Ovary (tissue), 9 donors: Measurements from ENCODE around the gene KCNJ12. TPM values are rescaled to one million over a fixed set of nuclear protein-coding genes. Genes with fewer than 3 reads are reported as not detected.
"Not testable (repeated sequence)": the region's sequence is repeated elsewhere in the genome, so short reads cannot be mapped to it uniquely, and the experiment has no call there.

Source experiments
- DNase-seq, 5 donors: peaks; one replicate each; pipeline ENCODE4 v3.0.0-alpha.2; 2019 to 2020
- H3K27ac ChIP-seq, 2 donors: fragments of 200-600 bp; one replicate each; pipeline versions ENCODE4 v1.5.1 to v1.8.0; 2019 to 2022
- H3K27me3 ChIP-seq: fragments of 200-600 bp; one replicate; pipeline ENCODE4 v1.8.0; 2022
- H3K36me3 ChIP-seq: fragments of 200-600 bp; sonication (generic); one replicate; pipeline ENCODE4 v1.5.1; 2019
- H3K4me1 ChIP-seq: one replicate; pipeline ENCODE4 v1.8.1; 2013; ENCODE audit warnings: mild to moderate bottlenecking, moderate library complexity; ENCODE audit not compliant: insufficient read depth
- H3K4me3 ChIP-seq: fragments of 200-600 bp; sonication (generic); one replicate; pipeline ENCODE4 v1.5.1; 2017
- H3K9me3 ChIP-seq, 2 donors: fragments of 200-600 bp in 1 of 2; sonication (generic) in 1 of 2; one replicate each; pipeline versions ENCODE4 v1.5.1 to v1.8.1; 2013 to 2019; ENCODE audit warnings: mild to moderate bottlenecking in 1 of 2, moderate library complexity in 1 of 2
- EP300 ChIP-seq: sonication (generic); formaldehyde crosslinking; IDR thresholded peaks from one replicate; pipeline ENCODE4 v1.6.1; 2017; ENCODE audit warnings: antibody characterized with exemption
- POLR2A ChIP-seq: fragments of 450-650 bp; IDR thresholded peaks from one replicate; pipeline ENCODE4 v1.6.1; 2017; ENCODE audit warnings: antibody characterized with exemption, mild to moderate bottlenecking, moderate library complexity
- WGBS, 3 donors: extraction: QIAGEN DNeasy Blood & Tissue Kit in 1 of 3; methylation state at CpG; one replicate each; pipeline versions ENCODE4 v1.1.5 to v1.1.7; 2013 to 2017; 5-methylcytosine and 5-hydroxymethylcytosine counted together
- intact Hi-C, 4 donors: fragments of 100-400 bp; cut with DNase I; formaldehyde crosslinking; loops; one replicate each; pipeline versions ENCODE4 v1.11.0 to v1.15.1; 2022 to 2023
- polyA plus RNA-seq, 2 donors: library from polyadenylated mRNA; stranded (reverse); fragments of 200-250 nt in 1 of 2; fragments of 350-450 nt in 1 of 2; fragmentation: Illumina TruSeq in 1 of 2; extraction: RNeasy Lipid Tissue Mini Kit (QIAGEN cat#74804) in 1 of 2; gene quantifications; one replicate each; pipeline ENCODE4 v1.2.3, GENCODE V29; 2013 to 2014
- total RNA-seq, 7 donors: library from RNA; depleted of rRNA in 2 of 7; stranded (reverse); fragments of >200 nt in 2 of 7; fragmentation: NEBNext Ultra II Directional in 3 of 7; extraction: Animal tissue kit (Norgen Biotek cat#: 25700) in 3 of 7; gene quantifications; one replicate each; pipeline versions ENCODE4 v1.1.0 to v1.2.4, GENCODE V29; 2016 to 2023
- TF ChIP-seq, protein P1 (sequence below), 3 donors: fragments of 450-650 bp in 2 of 3; fragments of 200-600 bp in 1 of 3; IDR thresholded peaks; one replicate each; pipeline versions ENCODE4 v1.5.1 to v1.8.0; 2016 to 2022; ENCODE audit warnings: antibody characterized with exemption in 3 of 3, mild to moderate bottlenecking in 1 of 3
- donor health status: DM: no; HTN: no; CAD: no; lungs with moderate emphysema.
- donor health status: DM: no; HTN: no; CAD: no.
- donor health status: Bipolar disorder and iron deficiency.
- donor health status: DM: yes; HTN: yes; CAD: no.
- donor health status: DM: no; HTN: no; CAD: no.
- donor health status: DM: yes; HTN: yes; CAD: no.

Gene KCNJ12
- total and polyA plus RNA-seq, 9 donors = 0.12 to 1.9 (median 0.46) TPM

DNA sequence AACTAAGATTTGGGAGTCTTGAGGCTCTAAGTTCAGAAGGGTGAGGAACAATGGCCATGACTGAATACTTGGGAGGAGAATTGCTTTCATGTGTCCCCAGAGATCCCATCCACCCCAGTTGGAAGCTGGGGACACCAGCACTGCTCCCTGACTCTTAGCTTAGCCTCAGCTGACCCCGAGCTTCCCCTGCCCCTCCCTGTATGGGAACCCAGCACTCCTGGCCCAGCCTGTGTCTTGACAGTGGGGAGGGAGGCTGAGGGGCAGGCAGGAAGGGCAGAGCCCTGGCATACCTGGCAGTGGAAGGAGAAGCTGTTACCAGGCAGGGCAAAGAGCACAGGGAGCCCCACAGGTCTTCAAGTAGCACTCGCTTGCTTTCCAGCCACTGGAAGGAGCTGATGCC is 58.8 kb downstream of the KCNJ12 start:
- H3K27ac ChIP-seq, H3K9me3 ChIP-seq, DNase-seq, H3K4me3 ChIP-seq, H3K36me3 ChIP-seq, H3K4me1 ChIP-seq, intact Hi-C loops, H3K27me3 ChIP-seq: not testable (repeated sequence)
- WGBS, 3 donors = 68 to 80% (median 76%) methylated on average over 2 of the region's 2 CpGs

DNA sequence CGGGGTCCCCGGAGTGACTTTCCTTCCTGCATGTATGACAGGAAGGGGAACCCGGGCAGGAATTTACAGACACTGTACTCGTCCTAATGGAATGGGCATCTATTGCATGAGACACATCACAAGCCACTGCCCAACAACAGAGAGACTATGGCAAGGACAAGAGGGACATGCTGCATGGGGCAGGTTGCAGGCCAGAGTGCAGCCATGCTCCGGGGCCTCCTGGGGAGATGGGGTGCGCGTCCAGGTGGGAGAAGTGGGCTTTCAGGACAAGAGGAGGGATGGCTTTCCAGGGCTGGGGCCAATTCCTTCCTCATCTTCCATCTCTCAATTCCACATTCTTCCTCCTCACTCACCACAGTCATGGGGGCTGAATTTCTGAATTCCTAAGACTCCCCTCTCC is 60.3 kb downstream of the KCNJ12 start:
- H3K4me1 ChIP-seq, intact Hi-C loops, H3K9me3 ChIP-seq, H3K27me3 ChIP-seq, H3K27ac ChIP-seq, H3K36me3 ChIP-seq, DNase-seq, H3K4me3 ChIP-seq: not testable (repeated sequence)
- WGBS, 3 donors = 63 to 71% (median 69%) methylated on average over 7 of the region's 7 CpGs

DNA sequence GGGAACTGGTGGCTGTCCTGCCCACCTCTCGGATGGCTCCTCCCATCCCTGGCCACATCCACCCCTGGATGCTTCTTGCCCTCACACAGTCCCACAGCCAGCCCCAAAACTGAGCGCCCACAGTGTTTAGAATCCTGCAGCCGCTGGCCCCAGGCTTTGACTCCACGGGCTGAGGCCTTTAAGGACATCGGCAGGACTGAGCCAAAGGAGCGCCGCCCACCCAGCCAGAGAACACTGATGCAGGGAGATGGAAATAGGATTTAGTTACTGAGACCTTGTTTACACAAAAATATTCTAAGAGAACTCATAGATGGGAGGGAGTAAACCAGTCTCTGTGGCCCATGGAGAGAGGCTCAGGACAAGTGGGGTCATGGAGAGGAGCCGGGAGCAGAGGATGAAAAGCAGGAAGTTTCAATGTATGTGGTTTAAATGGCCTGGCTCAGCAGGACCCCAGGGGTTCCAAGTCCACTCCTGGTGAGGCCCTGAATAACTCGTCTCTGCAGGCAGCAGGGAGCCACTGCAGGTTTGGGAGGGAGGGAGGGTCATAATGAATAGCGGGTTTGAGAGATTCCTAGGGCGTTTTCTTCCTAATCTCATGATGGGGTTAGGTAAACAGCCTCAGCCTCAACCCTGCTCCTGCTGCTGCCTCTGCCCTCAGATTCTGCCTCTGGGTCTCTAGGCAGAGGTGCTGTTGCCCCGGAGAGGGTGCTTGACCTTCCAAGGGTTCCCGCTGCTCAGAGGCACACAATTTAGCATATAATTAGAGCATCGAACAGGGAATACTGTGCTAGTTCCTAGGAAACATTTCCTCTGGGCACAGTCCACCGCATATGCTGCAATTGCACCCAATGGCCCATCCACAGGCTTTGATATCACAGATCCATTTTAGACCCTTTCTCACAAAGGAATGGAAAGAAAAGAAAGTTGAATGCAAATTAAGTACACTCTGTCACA is 61.0 kb downstream of the KCNJ12 start:
- H3K4me3 ChIP-seq, DNase-seq, H3K27me3 ChIP-seq, H3K36me3 ChIP-seq, H3K4me1 ChIP-seq, intact Hi-C loops, H3K27ac ChIP-seq, H3K9me3 ChIP-seq: not testable (repeated sequence)
- 44 to 53% (median 52%) methylated on average over 14 to 15 of the region's 15 CpGs for WGBS, 3 donors

DNA sequence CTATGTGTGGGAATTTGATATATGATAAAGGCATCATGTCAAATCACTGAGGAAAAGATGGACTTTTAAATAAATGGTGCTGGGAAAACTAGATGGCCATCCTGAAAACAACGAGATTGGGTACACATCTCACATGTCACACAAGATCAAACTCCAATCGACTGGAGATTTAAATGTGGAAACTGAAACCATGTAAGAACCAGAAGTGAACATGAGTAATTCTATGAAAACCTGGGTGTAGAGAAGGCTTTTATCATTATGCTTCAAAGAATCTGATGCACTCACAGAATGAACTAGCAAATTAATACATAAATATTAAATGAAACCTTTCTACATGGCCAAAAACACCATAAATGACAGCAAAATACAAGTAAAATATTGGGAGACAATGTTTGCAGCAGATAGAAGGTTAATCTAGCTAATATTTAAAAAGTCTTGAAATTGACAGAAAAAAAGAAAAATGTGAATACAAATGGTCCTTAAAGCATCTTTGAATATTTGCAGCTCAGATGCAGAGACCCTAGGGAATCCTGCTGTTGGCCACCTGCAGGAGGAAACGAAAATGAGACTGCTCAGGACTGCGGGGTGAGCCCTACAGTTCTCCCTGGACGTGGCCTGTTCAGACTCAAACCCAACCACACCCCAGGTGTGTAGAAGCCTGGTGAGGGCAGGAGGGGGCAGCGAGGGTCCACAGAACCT is 62.3 kb downstream of the KCNJ12 start:
- H3K9me3 ChIP-seq, H3K36me3 ChIP-seq, H3K4me3 ChIP-seq, H3K4me1 ChIP-seq, H3K27ac ChIP-seq, intact Hi-C loops, DNase-seq, H3K27me3 ChIP-seq: not testable (repeated sequence)
- 52 to 88% (median 71%) methylated on average over 2 to 6 of the region's 6 CpGs for WGBS, 3 donors

DNA sequence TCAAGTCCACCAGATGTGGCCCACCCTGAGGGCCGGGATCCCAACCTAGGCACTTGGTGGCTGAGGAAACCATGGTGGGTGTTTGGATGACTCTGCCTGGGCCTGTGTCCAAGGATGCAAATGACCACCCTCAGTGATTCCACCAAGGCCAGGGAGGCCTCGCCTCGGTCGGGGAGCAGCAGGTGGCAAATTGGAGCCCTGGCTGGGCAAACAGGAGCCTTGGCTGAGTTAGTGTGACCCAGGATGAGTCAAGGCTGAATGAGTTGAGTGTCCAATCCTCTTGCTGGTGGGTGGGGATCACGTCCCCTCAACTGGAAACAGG is 62.8 kb downstream of the KCNJ12 start:
- intact Hi-C loops, H3K36me3 ChIP-seq, H3K4me3 ChIP-seq, H3K27me3 ChIP-seq, H3K4me1 ChIP-seq, H3K27ac ChIP-seq, H3K9me3 ChIP-seq, DNase-seq: not testable (repeated sequence)
- WGBS, 3 donors = 68 to 95% methylated on average over 3 to 4 of the region's 5 CpGs; no CpG with 5 or more reads in 1 of the 3 donors

DNA sequence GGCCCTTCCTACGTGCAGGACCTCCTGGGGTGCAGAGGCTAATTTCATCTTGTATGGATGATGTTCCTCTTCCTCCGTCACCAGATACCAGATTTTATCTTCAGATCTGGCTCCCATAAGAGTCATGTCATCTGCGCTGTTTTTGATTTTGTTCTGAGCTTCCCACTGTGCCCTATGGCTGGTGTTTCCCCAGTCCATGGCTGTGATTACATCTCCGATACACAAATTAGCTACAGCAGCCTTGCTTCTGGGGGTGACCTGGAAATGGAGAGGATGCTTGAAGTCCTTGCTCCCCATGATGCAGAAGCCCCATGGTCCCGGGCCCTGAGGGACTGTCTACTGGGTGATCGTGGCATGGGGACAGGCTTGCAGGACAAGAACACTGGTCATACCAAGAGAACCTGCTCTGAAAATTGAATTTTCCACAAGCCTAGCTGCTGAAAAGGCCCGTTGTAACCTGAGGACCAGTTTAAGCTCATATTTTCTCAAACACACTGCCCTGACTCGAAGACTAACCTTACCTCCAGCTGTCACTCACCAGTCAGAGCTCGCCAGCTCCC is 69.0 kb downstream of the KCNJ12 start:
- H3K27ac ChIP-seq = no peak overlapping the region
- H3K27me3 ChIP-seq = no peaks in the 10 kb centered on the region
- DNase-seq = no peak
- intact Hi-C loops = no loop called here
- H3K9me3 ChIP-seq = no peaks in the 10 kb centered on the region
- no peaks in the 10 kb centered on the region for H3K4me1 ChIP-seq
- 80 to 83% (median 81%) methylated on average over 9 of the region's 9 CpGs for WGBS, 3 donors
- TF ChIP-seq POLR2A = no peak
- TF ChIP-seq, protein P1, sequence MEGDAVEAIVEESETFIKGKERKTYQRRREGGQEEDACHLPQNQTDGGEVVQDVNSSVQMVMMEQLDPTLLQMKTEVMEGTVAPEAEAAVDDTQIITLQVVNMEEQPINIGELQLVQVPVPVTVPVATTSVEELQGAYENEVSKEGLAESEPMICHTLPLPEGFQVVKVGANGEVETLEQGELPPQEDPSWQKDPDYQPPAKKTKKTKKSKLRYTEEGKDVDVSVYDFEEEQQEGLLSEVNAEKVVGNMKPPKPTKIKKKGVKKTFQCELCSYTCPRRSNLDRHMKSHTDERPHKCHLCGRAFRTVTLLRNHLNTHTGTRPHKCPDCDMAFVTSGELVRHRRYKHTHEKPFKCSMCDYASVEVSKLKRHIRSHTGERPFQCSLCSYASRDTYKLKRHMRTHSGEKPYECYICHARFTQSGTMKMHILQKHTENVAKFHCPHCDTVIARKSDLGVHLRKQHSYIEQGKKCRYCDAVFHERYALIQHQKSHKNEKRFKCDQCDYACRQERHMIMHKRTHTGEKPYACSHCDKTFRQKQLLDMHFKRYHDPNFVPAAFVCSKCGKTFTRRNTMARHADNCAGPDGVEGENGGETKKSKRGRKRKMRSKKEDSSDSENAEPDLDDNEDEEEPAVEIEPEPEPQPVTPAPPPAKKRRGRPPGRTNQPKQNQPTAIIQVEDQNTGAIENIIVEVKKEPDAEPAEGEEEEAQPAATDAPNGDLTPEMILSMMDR (IDR thresholded peaks at IDR 0.05) = no peak
- no peak for TF ChIP-seq EP300
- no peaks in the 10 kb centered on the region for H3K36me3 ChIP-seq
- H3K4me3 ChIP-seq = no peak overlapping the region

DNA sequence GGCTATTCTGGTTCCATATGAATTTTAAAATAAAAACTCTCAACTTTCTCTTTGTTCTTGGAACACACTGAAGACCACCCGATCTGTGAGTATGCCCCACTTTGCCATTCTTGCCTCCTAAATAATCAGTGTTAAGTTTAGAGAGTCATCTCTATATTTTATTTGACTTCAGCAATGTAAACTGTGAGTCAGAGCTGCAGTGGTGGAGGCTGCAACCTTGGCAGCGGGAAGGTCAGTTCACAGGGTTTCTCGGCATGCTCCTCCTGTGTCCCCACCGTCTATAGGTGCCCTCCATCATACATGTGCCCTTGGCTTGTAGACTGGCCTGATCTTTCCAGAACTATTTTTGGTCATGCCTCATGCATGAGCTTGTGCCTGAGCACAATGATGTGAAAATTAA is 71.4 kb downstream of the KCNJ12 start:
- DNase-seq, H3K4me1 ChIP-seq, H3K27me3 ChIP-seq, H3K36me3 ChIP-seq, H3K9me3 ChIP-seq, intact Hi-C loops, H3K27ac ChIP-seq, H3K4me3 ChIP-seq: not testable (repeated sequence)
- WGBS, 3 donors = 70 to 84% (median 78%) methylated on average over 4 of the region's 4 CpGs
